Stimulated activated memory B cell treated with anti-CD40 and anti-IgM and Interleukin-4, amounts not matched to agents 10 μg/mL and 1 μg/mL and 100 μg/mL, for 72 hours (primary cell): Measurements from ENCODE around the gene AFF1.

Experiments used
- ATAC-seq: fragments of 150-1000 bp; cut with Tn5 transposase; 2 replicates; pipeline ENCODE4 v1.10.0; 2021
- H3K27ac Mint-ChIP-seq: one replicate; pipeline ENCODE4 v1.8.0; 2022; ENCODE audit warnings: mild to moderate bottlenecking, mixed read lengths
- H3K27me3 Mint-ChIP-seq: one replicate; pipeline ENCODE4 v1.8.0; 2022; ENCODE audit warnings: mixed read lengths
- H3K36me3 Mint-ChIP-seq: one replicate; pipeline ENCODE4 v1.8.0; 2022; ENCODE audit warnings: mixed read lengths
- H3K4me1 Mint-ChIP-seq: one replicate; pipeline ENCODE4 v1.8.0; 2022; ENCODE audit warnings: mixed read lengths
- H3K4me3 Mint-ChIP-seq: one replicate; pipeline ENCODE4 v1.8.0; 2022; ENCODE audit warnings: mild to moderate bottlenecking, moderate library complexity, mixed read lengths
- H3K9me3 Mint-ChIP-seq: one replicate; pipeline ENCODE4 v1.8.0; 2022; ENCODE audit warnings: mixed read lengths

Gene AFF1

DNA sequence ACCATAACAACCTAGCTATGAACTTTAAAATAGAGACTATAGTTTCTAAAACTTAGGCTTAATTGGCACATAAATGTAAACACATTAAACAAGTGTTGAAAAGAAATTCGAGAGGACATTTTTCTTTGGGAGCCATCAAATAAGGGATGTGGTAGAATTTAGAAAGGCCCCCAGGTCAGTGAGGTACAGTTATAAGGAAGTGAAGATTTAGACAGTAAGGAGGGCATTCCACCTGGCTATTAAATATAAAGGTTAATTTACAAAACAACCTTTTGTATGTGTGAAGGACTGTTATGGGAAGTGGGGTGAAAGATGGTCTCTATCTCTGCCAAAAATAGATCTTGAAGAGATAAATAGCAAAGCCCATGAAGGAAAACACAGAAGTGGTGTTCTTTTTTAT lies 83.9 kb downstream of the AFF1 start:
- ATAC-seq, result no peak
- Mint-ChIP-seq H3K27me3 (no peaks in the 10 kb centered on the region), H3K4me1 (peaks cover 66% of the 10 kb centered on the region), H3K27ac (peak overlapping the region; percentile 63), H3K4me3 (no peak overlapping the region), H3K9me3 (no peaks in the 10 kb centered on the region), H3K36me3 (no peaks in the 10 kb centered on the region)

DNA sequence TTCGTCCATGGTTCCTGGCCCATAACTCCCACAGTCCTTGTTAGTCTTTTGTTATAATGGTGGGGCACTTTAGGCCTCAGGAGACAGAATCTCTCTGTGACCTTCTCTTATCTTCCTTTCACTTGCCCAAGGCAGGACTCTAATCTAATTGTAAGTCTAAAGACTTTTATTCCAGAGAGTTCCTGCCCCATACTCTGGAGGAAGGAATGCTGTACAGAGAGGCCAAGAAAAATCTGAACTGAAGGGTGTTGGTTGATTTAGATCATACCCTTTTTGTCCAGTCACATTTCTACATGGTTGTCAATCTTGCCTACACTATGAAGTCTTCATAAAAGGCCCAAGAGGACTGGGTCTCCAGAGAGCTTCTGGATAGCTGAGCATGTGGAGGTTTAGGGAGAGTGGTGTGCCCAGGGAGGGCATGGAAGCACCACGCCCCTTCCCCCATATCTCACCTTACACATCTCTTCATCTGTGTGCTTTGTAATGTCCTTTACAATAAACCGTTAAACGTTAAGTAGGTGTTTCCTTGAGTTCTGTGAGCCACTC lies 84.5 kb downstream of the AFF1 start:
- Mint-ChIP-seq H3K27ac (peak overlapping the region; percentile 63), H3K27me3 (no peaks in the 10 kb centered on the region), H3K36me3 (no peaks in the 10 kb centered on the region), H3K4me1 (peaks cover 66% of the 10 kb centered on the region), H3K4me3 (peak overlapping the region; percentile 28), H3K9me3 (no peaks in the 10 kb centered on the region)
- ATAC-seq, result no peak

DNA sequence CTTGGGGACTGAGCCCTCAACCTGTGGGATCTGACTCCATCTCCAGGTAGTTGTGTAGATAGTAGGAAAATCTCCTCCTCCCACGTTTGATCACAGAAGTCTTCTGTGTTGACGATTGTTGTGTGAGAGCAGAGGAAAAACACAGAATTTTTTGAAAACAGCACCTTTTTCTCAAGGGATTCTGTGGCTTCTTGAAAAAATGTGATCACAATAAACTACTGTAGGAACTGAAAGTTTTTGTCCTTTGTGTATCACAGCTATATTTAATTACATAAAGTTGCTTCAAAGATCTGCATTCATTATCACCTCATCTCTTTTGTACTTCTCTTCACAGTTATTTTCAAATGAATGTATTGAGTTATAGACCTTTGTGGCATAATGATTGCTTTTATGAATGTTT lies 85.1 kb downstream of the AFF1 start:
- peak; percentile 68 for ATAC-seq
- Mint-ChIP-seq H3K36me3 (no peaks in the 10 kb centered on the region), H3K4me1 (peaks cover 63% of the 10 kb centered on the region)

DNA sequence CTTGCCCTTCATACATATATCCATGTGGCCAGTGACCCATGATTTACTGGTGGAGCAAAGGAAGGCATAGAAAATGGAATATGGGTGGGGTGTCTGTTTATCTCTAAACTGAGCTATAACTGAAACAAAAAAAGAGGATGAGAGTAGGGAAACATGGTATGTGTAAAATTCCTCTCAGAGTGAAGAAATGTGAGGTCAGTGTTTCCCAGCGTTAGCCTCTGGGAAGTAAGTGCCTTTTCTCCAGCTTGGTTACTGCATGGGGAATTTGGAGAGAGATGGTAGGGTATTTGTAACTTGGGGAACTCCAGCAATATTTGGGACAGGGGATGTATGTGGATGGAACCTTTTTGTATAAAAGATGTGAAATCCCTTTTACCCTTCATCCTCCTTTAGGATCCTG lies 89.4 kb downstream of the AFF1 start:
- H3K9me3 Mint-ChIP-seq, result no peaks in the 10 kb centered on the region
- ATAC-seq, result no peak
- H3K27ac Mint-ChIP-seq, result peak overlapping the region; percentile 4
- no peak overlapping the region for H3K4me3 Mint-ChIP-seq
- peaks cover 57% of the 10 kb centered on the region for H3K4me1 Mint-ChIP-seq
- no peaks in the 10 kb centered on the region for H3K27me3 Mint-ChIP-seq
- no peaks in the 10 kb centered on the region for H3K36me3 Mint-ChIP-seq

More for the DNA sequence above, 85.1 kb downstream of the AFF1 start:
- Mint-ChIP-seq H3K27ac (peak overlapping the region; percentile 63), H3K9me3 (no peaks in the 10 kb centered on the region), H3K4me3 (peak overlapping the region; percentile 55), H3K27me3 (no peaks in the 10 kb centered on the region)

DNA sequence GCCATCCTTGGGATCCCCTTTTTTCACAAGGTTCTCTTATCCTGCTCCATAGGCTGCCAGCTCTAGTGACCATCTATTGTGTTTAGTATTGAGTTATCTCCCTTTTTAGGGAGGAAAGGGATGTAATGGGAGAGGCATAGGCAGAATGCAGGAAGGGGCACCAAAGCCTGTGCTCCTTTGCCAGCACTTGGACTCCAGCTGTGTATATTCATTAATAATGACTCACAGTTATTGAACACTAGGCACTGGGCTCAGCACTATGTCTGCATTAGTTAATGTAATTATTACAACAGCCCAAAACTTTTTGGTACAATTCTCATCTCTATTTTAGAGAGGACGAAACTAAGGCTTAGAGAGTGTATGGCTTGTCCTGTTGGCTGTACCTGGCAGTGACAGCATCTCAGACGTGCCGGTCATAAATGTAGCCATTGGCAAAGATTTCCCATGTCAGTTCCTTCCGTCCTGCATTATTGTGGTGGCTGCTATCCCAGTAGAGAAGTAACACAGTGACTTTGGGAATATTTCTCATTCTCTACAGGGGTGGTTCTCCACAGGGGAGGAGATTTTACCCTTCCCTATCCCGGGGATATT lies 90.3 kb downstream of the AFF1 start:
- Mint-ChIP-seq H3K4me3 (no peak overlapping the region), H3K27me3 (no peaks in the 10 kb centered on the region), H3K27ac (peak overlapping the region; percentile 63), H3K4me1 (peaks cover 53% of the 10 kb centered on the region), H3K9me3 (no peaks in the 10 kb centered on the region), H3K36me3 (no peaks in the 10 kb centered on the region)
- no peak for ATAC-seq

DNA sequence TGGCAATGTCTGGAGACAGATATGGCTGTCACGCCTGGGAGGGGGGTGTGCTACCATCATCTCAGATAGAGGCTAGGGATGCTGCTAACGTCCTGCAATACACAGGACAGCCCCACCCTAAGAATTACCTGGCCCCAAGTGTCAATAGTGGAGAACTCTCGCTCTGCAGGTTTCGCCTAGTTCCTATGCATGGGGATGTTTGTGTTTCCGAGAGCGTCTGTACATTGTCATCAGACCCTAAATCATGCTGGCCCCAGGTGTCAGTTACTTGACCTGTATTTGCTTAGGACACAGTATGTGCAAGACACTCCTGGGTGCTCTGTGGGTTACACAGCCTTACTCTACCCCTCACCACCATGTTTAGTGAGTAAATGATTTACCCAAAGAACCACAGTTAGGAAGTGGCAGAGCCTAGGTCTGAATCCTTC lies 90.8 kb downstream of the AFF1 start:
- H3K9me3 Mint-ChIP-seq, result no peaks in the 10 kb centered on the region
- peak overlapping the region; percentile 63 for H3K27ac Mint-ChIP-seq
- no peak overlapping the region for H3K4me3 Mint-ChIP-seq
- H3K27me3 Mint-ChIP-seq, result no peaks in the 10 kb centered on the region
- peaks cover 48% of the 10 kb centered on the region for H3K4me1 Mint-ChIP-seq
- no peaks in the 10 kb centered on the region for H3K36me3 Mint-ChIP-seq
- ATAC-seq, result no peak

DNA sequence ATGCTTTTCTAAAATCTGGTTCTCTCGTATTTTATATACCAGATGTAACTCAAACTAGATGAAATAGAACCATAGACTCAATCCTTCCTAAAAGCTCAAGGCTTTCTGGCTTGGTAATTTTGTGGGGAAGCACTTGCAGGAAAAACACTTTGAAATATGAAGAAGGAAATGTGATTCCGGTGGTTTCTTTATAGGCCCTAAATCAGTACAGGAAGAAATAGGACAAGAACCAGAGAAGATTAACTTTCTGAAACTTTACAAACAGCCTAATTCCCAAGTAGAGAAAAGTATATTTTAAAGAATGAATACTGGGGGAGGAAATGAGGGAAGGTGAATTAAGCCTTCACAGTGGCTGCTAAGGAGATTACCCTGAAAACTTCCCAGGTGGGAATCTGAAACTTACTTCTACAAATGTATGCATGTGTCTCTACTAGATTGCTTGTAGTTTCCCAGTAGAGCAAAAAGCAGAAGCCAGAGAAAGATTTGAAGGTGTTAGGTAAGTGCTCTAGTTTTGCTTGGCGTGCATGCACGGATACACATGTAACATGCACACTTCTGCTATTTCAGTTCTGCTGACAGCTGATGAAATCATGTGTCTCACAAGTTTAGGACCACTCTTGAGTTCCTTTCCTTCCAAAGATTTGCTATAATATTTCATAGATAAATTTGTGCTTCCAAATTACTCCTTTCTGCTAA lies 92.1 kb downstream of the AFF1 start:
- Mint-ChIP-seq H3K27me3 (no peaks in the 10 kb centered on the region), H3K9me3 (no peaks in the 10 kb centered on the region), H3K4me3 (no peak overlapping the region), H3K4me1 (peaks cover 38% of the 10 kb centered on the region), H3K36me3 (no peaks in the 10 kb centered on the region), H3K27ac (peak overlapping the region; percentile 63)
- ATAC-seq, result peak; percentile 95

DNA sequence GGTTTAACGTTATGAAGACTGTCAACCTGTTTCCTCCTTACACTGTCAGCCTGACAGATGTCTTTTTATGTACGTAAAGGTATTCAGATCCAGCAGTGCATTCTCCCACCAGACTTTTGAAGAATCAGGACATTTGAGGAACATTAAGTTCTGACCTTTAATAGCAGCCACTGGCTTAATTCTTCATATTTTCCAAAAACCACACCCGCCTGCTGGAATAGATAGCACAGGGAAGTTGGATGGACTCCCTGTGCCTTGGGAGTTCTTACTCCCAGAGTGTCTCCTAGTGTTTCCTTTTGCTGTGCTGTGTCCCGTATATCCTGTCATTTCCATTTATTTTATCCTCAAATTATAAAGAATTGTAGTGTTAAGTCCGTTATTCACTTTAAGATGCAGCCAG lies 94.5 kb downstream of the AFF1 start:
- H3K27me3 Mint-ChIP-seq, result no peaks in the 10 kb centered on the region
- H3K27ac Mint-ChIP-seq, result no peak overlapping the region
- no peaks in the 10 kb centered on the region for H3K9me3 Mint-ChIP-seq
- ATAC-seq, result no peak
- H3K36me3 Mint-ChIP-seq, result no peaks in the 10 kb centered on the region
- H3K4me1 Mint-ChIP-seq, result peaks cover 28% of the 10 kb centered on the region
- no peak overlapping the region for H3K4me3 Mint-ChIP-seq

DNA sequence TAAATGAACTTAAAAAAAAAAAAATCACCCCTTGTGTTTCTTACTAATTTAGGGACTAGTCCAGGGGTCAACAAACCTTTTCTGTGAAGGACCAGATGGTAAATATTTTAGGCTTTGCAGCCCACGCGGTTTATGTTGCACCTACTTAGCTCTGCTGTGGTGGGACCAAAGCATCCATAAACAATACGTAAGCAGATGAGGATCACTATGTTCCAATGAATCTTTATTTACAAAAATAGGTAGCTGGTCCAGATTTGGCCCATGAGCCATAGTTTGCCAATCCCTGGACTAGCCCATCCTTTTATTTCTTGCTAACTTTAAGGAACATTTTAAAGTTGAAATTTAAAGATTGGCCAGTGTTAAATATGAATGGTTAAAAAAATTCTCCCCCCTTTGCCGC lies 95.3 kb downstream of the AFF1 start:
- H3K4me1 Mint-ChIP-seq, result peaks cover 32% of the 10 kb centered on the region
- no peaks in the 10 kb centered on the region for H3K9me3 Mint-ChIP-seq
- no peaks in the 10 kb centered on the region for H3K36me3 Mint-ChIP-seq
- H3K27me3 Mint-ChIP-seq, result no peaks in the 10 kb centered on the region
- no peak for ATAC-seq
- H3K4me3 Mint-ChIP-seq, result no peak overlapping the region
- H3K27ac Mint-ChIP-seq, result no peak overlapping the region

DNA sequence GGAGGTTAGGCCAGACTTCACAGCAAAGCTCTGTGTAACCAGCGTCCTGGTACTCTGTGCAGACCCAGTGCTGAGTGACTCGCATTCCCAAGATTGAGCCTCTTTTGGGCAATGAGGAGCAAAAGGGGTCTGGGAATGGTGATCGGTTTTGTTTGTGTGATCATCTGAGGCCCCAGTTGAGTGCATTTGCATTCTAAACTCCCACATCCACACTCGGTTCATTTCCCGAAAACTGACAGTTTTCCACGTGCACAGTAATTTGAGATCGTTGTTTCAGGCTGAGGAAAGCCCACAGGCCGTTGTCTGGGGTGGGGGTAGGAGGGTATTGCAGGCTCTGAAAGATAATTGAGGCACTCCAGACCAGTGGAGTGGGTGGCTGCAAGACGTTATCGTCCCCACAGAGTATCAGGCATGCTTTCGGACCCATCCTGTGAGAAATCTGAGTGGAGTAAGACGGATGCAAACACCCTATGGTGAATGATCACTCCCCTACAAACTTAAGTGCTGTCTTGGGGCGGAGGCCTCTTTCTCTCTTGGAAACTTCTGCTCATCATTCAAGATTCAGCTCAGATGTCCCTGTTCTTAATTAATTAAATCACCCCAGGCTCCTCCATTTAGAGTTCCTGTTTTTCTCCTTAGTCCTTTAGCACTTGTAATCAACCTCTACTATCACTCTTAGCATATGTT lies 96.1 kb downstream of the AFF1 start:
- H3K9me3 Mint-ChIP-seq, result no peaks in the 10 kb centered on the region
- no peaks in the 10 kb centered on the region for H3K36me3 Mint-ChIP-seq
- ATAC-seq, result no peak
- H3K27me3 Mint-ChIP-seq, result no peaks in the 10 kb centered on the region
- peaks cover 34% of the 10 kb centered on the region for H3K4me1 Mint-ChIP-seq
- no peak overlapping the region for H3K27ac Mint-ChIP-seq
- no peak overlapping the region for H3K4me3 Mint-ChIP-seq

DNA sequence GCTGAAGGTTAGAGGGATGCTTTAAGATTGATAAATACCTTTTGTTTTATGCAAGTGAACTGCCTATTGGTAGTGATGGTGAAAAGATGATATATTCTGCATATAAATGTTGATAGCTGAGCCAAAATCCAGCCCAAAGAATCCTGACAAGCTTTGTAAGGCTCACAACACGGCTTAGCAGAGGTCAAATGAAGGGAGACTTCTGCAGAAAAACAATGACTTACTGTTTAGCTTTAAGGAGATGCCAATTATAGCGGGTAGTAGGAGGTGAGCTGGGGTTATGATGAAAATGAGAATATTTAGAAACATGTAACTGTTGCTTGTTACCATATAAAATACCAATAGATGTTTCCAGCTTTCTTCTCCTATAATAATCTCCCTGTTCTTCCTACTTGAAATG lies 97.1 kb downstream of the AFF1 start:
- Mint-ChIP-seq H3K27me3 (no peaks in the 10 kb centered on the region), H3K4me1 (peaks cover 34% of the 10 kb centered on the region), H3K27ac (no peak overlapping the region), H3K9me3 (no peaks in the 10 kb centered on the region), H3K36me3 (no peaks in the 10 kb centered on the region), H3K4me3 (no peak overlapping the region)
- ATAC-seq, result no peak

DNA sequence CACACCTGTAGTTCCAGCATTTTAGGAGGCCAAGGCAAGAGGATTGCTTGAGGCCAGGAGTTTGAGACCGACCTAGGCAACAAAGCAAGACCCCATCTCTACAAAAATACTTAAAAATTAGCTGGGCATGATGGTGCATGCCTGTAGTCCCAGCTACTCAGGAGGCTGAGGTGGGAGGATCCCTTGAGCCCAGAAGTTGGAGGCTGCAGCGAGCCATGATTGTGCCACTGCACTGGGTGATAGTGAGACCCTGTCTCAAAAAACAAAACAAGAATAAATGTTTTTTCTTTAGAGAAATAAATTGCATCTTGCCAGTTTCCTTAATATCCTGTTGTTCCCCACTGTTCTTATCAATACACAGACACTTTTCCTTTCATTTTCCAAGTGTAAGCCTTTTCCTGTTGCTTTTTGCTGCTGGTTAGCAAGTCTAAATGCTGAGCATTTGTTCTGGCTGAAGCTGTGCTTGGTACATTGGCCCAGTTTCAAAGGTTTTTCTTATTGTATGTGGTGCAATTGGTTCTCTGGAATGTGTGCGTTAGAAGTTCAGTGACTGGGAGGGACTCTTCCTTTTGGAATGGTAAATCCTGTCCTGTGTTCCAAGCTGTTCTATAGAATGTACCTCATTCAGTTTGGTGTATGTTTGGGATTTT lies 98.2 kb downstream of the AFF1 start:
- no peaks in the 10 kb centered on the region for H3K36me3 Mint-ChIP-seq
- ATAC-seq, result no peak
- no peak overlapping the region for H3K27ac Mint-ChIP-seq
- peaks cover 38% of the 10 kb centered on the region for H3K4me1 Mint-ChIP-seq
- no peak overlapping the region for H3K4me3 Mint-ChIP-seq
- H3K27me3 Mint-ChIP-seq, result no peaks in the 10 kb centered on the region
- H3K9me3 Mint-ChIP-seq, result no peaks in the 10 kb centered on the region

DNA sequence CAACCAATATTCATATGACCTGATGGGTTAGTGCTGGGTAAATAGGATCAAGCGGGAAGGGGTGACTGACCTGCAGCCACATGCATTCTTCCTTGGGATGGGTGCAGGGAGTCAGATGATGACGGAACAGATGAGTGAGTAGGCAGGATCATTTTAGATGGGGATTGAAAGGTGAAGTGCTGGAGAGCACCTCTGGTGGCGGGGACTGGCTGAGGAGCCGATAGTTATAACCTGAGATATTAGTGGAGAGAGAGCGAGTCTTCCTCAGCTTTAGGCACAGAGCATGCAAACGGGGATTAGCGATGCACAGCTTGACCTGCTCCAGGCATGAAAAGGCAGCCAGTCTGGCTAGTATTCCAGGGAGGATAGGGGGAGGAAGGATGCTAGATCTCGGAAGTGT lies 99.1 kb downstream of the AFF1 start:
- ATAC-seq, result no peak
- Mint-ChIP-seq H3K4me1 (peaks cover 47% of the 10 kb centered on the region), H3K4me3 (no peak overlapping the region), H3K36me3 (no peaks in the 10 kb centered on the region), H3K27me3 (no peaks in the 10 kb centered on the region), H3K9me3 (no peaks in the 10 kb centered on the region), H3K27ac (no peak overlapping the region)

DNA sequence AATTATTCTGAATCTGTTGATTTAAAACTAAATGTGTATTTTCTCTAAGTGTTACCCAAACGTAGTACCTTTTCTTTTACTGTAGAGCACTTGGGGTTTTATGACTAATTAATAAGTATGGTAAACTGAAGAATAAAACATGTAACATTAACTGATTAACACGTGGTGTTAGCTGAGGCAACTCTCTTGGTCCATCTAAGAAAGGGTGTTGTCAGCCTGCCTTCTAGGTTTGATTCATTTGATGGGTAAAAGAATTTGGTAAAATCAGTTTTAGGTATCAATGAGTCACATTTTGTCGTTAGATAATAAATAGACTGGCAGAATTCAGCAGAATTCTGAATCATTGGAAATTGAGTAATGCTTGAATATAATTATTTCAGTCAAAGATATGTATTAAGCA lies 99.7 kb downstream of the AFF1 start:
- Mint-ChIP-seq H3K4me1 (peaks cover 51% of the 10 kb centered on the region), H3K27me3 (no peaks in the 10 kb centered on the region), H3K36me3 (no peaks in the 10 kb centered on the region), H3K27ac (no peak overlapping the region), H3K9me3 (no peaks in the 10 kb centered on the region), H3K4me3 (no peak overlapping the region)
- no peak for ATAC-seq

DNA sequence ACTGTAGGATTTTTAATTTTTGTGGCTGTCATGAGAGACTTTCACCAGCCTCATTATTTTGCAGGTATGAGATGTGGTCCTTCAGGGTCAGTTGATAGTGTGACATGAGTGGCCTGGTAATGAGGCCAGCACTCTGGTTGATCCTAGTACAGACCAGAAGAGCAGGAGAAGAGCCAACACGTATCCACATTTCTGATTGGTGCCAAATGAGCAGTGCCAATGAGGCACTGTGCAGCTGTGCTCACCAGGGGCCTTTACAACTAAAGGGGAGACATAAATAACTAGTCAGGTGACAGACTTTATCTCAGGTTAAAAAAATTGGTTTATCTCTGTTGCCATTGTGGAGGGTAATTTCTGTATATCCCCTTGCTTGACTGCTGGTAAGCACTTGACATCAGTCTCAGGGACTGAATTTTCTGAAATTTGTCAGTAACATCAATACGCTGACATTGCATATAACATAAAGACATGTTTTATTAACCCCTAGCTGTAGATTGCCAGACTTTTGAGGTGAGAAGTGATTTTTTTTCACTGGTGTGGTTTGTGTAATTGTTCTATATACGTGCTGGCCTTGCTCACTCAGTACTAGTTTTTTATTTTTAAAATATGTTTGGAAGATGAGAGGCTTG lies 101.2 kb downstream of the AFF1 start:
- H3K36me3 Mint-ChIP-seq, result no peaks in the 10 kb centered on the region
- no peaks in the 10 kb centered on the region for H3K9me3 Mint-ChIP-seq
- no peak for ATAC-seq
- H3K27ac Mint-ChIP-seq, result no peak overlapping the region
- H3K27me3 Mint-ChIP-seq, result no peaks in the 10 kb centered on the region
- H3K4me3 Mint-ChIP-seq, result no peak overlapping the region
- H3K4me1 Mint-ChIP-seq, result peaks cover 50% of the 10 kb centered on the region
